ENCODE data around the gene IFITM10.

IFITM10 gene

GRCh38 chr11:1755344-1755691 lies 4.9 kb upstream of the IFITM10 start:
- no peak for DNase-seq
- no peak for TF ChIP-seq POLR2A (IDR thresholded peaks at IDR 0.05; ENCODE audit: low read length)
- no peak for TF ChIP-seq GATA1 (IDR thresholded peaks at IDR 0.05; ENCODE audit: low read depth, low read length)

GRCh38 chr11:1754376-1755150 lies 4.2 kb upstream of the IFITM10 start:
- TF ChIP-seq POLR2A (IDR thresholded peaks at IDR 0.05; ENCODE audit: low read length): no peak
- TF ChIP-seq GATA1 (IDR thresholded peaks at IDR 0.05; ENCODE audit: low read depth, low read length): no peak
- DNase-seq: no peak

GRCh38 chr11:1753929-1754305 lies 3.5 kb upstream of the IFITM10 start:
- no peak for DNase-seq
- TF ChIP-seq GATA1 (IDR thresholded peaks at IDR 0.05; ENCODE audit: low read depth, low read length) (no peak), POLR2A (IDR thresholded peaks at IDR 0.05; ENCODE audit: low read length) (no peak)

- DNase-seq: no peak
- TF ChIP-seq POLR2A (IDR thresholded peaks at IDR 0.05; ENCODE audit: low read length) (no peak), GATA1 (IDR thresholded peaks at IDR 0.05; ENCODE audit: low read depth, low read length) (no peak)
These were observed 3.0 kb upstream of the IFITM10 start for GRCh38 chr11:1753229-1753928.

GRCh38 chr11:1752907-1753228 lies 2.5 kb upstream of the IFITM10 start:
- TF ChIP-seq GATA1 (IDR thresholded peaks at IDR 0.05; ENCODE audit: low read depth, low read length): no peak
- TF ChIP-seq POLR2A (IDR thresholded peaks at IDR 0.05; ENCODE audit: low read length): no peak
- DNase-seq: no peak

- peak; percentile 60 to 67 for DNase-seq
- no peak for TF ChIP-seq GATA1 (IDR thresholded peaks at IDR 0.05; ENCODE audit: low read depth, low read length)
- TF ChIP-seq POLR2A (IDR thresholded peaks at IDR 0.05; ENCODE audit: low read length): no peak
These were observed 1.9 kb upstream of the IFITM10 start for GRCh38 chr11:1751999-1752906.

GRCh38 chr11:1751531-1751921 lies 1.1 kb upstream of the IFITM10 start:
- no peak for DNase-seq
- no peak for TF ChIP-seq POLR2A (IDR thresholded peaks at IDR 0.05; ENCODE audit: low read length)
- TF ChIP-seq GATA1 (IDR thresholded peaks at IDR 0.05; ENCODE audit: low read depth, low read length): no peak

GRCh38 chr11:1750840-1751530 lies 590 bp upstream of the IFITM10 start:
- TF ChIP-seq POLR2A (IDR thresholded peaks at IDR 0.05; ENCODE audit: low read length) (peak; percentile 17), GATA1 (IDR thresholded peaks at IDR 0.05; ENCODE audit: low read depth, low read length) (no peak)
- DNase-seq: no peak

- TF ChIP-seq POLR2A (IDR thresholded peaks at IDR 0.05; ENCODE audit: low read length): no peak
- TF ChIP-seq GATA1 (IDR thresholded peaks at IDR 0.05; ENCODE audit: low read depth, low read length): no peak
- DNase-seq: peak in 1 of 2 experiments; percentile 31
These were observed 722 bp downstream of the IFITM10 start for GRCh38 chr11:1749395-1750351.

- TF ChIP-seq GATA1 (IDR thresholded peaks at IDR 0.05; ENCODE audit: low read depth, low read length) (no peak), POLR2A (IDR thresholded peaks at IDR 0.05; ENCODE audit: low read length) (no peak)
- DNase-seq: peak; percentile 39 to 49
These were observed 1.6 kb downstream of the IFITM10 start for GRCh38 chr11:1748636-1749394.

GRCh38 chr11:1747753-1748635 lies 2.4 kb downstream of the IFITM10 start:
- no peak for TF ChIP-seq POLR2A (IDR thresholded peaks at IDR 0.05; ENCODE audit: low read length)
- TF ChIP-seq GATA1 (IDR thresholded peaks at IDR 0.05; ENCODE audit: low read depth, low read length): no peak
- DNase-seq: no peak
